CD4-positive, alpha-beta T cell (primary cell): ENCODE data around the gene IPO9. TPM values are rescaled to one million over a fixed set of nuclear protein-coding genes. Genes with fewer than 3 reads are reported as not detected.

ENCODE experiments used
- ATAC-seq: fragments of 200-7000 bp; cut with Tn5 transposase; one replicate; pipeline ENCODE4 v1.10.0; 2022; ENCODE audit warnings: mild to moderate bottlenecking; ENCODE audit not compliant: poor library complexity
- CTCF ChIA-PET: fragments of 350-600 bp; sonication (Branson Sonifier 250); formaldehyde crosslinking; loops from one replicate; lab custom pipeline; 2021; ENCODE audit warnings: antibody characterized with exemption, inconsistent platforms; lab: Charles Lee
- POLR2A ChIA-PET: fragments of 350-600 bp; sonication (Branson Sonifier 250); formaldehyde crosslinking; loops from one replicate; lab custom pipeline; 2021; ENCODE audit warnings: antibody characterized with exemption, inconsistent platforms; lab: Charles Lee
- DNase-seq, 14 experiments: peaks; one replicate each; pipeline ENCODE4 v3.0.0-alpha.2; 2013 to 2020; ENCODE audit warnings: mixed read lengths in 2 of 14
- H3K27ac ChIP-seq, 2 donors: one replicate each; pipeline versions ENCODE4 v1.5.1 to v1.7.0; 2013; ENCODE audit warnings: low read length in 2 of 2, low read depth in 1 of 2, mild to moderate bottlenecking in 1 of 2
- H3K27me3 ChIP-seq, 2 experiments: 1 replicate in 1 of 2; 2 replicates in 1 of 2; pipeline versions ENCODE4 v1.6.1 to v1.7.0; 2013; ENCODE audit warnings: low read length in 2 of 2, control low read depth in 1 of 2, mild to moderate bottlenecking in 1 of 2, moderate library complexity in 1 of 2; ENCODE audit not compliant: insufficient read depth in 2 of 2, control insufficient read depth in 1 of 2
- H3K36me3 ChIP-seq: one replicate; pipeline ENCODE4 v1.6.1; 2013; ENCODE audit warnings: low read length, control low read depth; ENCODE audit not compliant: insufficient read depth
- H3K4me1 ChIP-seq: one replicate; pipeline ENCODE4 v1.6.1; 2013; ENCODE audit warnings: low read length, control low read depth; ENCODE audit not compliant: insufficient read depth
- H3K4me3 ChIP-seq: one replicate; pipeline ENCODE4 v1.5.1; 2013; ENCODE audit warnings: mild to moderate bottlenecking, low read length, moderate library complexity
- H3K9me3 ChIP-seq, 2 experiments: 1 replicate in 1 of 2; 2 replicates in 1 of 2; pipeline versions ENCODE4 v1.6.1 to v1.7.0; 2013; ENCODE audit warnings: low read length in 2 of 2, mild to moderate bottlenecking in 2 of 2, control low read depth in 1 of 2, moderate library complexity in 1 of 2; ENCODE audit not compliant: control insufficient read depth in 1 of 2, insufficient read depth in 1 of 2
- H3K27ac Mint-ChIP-seq: one replicate; pipeline ENCODE4 v1.8.0; 2020; ENCODE audit warnings: mixed read lengths
- H3K27me3 Mint-ChIP-seq: one replicate; pipeline ENCODE4 v1.8.0; 2021; ENCODE audit warnings: mixed read lengths
- H3K36me3 Mint-ChIP-seq: one replicate; pipeline ENCODE4 v1.8.0; 2021; ENCODE audit warnings: low read depth, mixed read lengths
- H3K4me1 Mint-ChIP-seq: one replicate; pipeline ENCODE4 v1.8.0; 2021; ENCODE audit warnings: low read depth, mixed read lengths
- H3K4me3 Mint-ChIP-seq: one replicate; pipeline ENCODE4 v1.8.0; 2020; ENCODE audit warnings: mild to moderate bottlenecking, mixed read lengths
- H3K9me3 Mint-ChIP-seq: one replicate; pipeline ENCODE4 v1.8.0; 2020; ENCODE audit warnings: mixed read lengths
- intact Hi-C, 2 experiments: fragments of 100-400 bp; cut with DNase I in 1 of 2; cut with micrococcal nuclease in 1 of 2; formaldehyde crosslinking; loops; one replicate each; pipeline versions ENCODE4 v1.15.1 to v1.9.0; 2023 to 2025; cut with DNase I, micrococcal nuclease
- total RNA-seq, 174 experiments: library from RNA in 2 of 174; stranded (reverse) in 2 of 174; gene quantifications; one replicate each; pipeline ENCODE4 v1.2.3 and lab custom pipeline; 2021 to 2026
- TF ChIP-seq, protein P1 (sequence below): fragments of 200-600 bp; IDR thresholded peaks from one replicate; pipeline ENCODE4 v1.8.0; 2022; ENCODE audit warnings: antibody characterized with exemption, mild to moderate bottlenecking

The IPO9 gene
- total RNA-seq, 2 experiments from 2014 or later: 17.1 to 20.1 TPM

DNA sequence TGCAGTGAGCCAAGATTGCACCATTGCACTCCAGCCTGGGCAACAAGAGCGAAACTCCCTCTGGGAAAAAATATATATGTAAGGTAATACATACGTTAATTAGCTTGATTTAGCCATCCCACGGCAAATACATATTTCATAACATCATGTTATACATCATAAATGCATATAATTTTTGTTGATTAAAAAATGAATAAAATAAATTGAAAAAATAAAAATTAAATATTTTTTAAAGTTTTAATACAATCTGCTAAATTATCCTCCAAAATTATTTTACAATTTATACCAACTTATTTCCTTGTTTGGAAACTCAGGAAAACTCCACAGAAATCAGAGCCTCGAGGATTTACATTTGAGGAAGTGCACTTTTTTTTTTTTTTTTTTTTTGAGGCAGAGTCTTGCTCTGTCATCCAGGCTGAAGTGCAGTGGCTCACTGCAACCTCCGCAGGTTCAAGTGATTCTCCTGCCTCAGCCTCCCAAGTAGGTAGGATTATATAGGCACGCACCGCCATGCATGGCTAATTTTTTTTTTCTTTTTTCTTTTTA is 12.6 kb upstream of the IPO9 start:
- H3K4me3 Mint-ChIP-seq: no peak overlapping the region
- H3K4me3 ChIP-seq: no peak overlapping the region
- H3K9me3 Mint-ChIP-seq: no peaks in the 10 kb centered on the region
- TF ChIP-seq, protein P1, sequence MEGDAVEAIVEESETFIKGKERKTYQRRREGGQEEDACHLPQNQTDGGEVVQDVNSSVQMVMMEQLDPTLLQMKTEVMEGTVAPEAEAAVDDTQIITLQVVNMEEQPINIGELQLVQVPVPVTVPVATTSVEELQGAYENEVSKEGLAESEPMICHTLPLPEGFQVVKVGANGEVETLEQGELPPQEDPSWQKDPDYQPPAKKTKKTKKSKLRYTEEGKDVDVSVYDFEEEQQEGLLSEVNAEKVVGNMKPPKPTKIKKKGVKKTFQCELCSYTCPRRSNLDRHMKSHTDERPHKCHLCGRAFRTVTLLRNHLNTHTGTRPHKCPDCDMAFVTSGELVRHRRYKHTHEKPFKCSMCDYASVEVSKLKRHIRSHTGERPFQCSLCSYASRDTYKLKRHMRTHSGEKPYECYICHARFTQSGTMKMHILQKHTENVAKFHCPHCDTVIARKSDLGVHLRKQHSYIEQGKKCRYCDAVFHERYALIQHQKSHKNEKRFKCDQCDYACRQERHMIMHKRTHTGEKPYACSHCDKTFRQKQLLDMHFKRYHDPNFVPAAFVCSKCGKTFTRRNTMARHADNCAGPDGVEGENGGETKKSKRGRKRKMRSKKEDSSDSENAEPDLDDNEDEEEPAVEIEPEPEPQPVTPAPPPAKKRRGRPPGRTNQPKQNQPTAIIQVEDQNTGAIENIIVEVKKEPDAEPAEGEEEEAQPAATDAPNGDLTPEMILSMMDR: no peak
- no peaks in the 10 kb centered on the region for H3K4me1 Mint-ChIP-seq
- intact Hi-C loops: no loop called here
- ChIA-PET POLR2A (no interaction called here), CTCF (no interaction called here)
- no peak overlapping the region for H3K27ac Mint-ChIP-seq
- no peaks in the 10 kb centered on the region for H3K9me3 ChIP-seq
- no peak overlapping the region for H3K27ac ChIP-seq
- DNase-seq (no peak), ATAC-seq (no peak)
- H3K36me3 Mint-ChIP-seq: peaks cover 42% of the 10 kb centered on the region
- no peaks in the 10 kb centered on the region for H3K27me3 Mint-ChIP-seq
- no peaks in the 10 kb centered on the region for H3K36me3 ChIP-seq
- no peaks in the 10 kb centered on the region for H3K4me1 ChIP-seq
- no peaks in the 10 kb centered on the region for H3K27me3 ChIP-seq

DNA sequence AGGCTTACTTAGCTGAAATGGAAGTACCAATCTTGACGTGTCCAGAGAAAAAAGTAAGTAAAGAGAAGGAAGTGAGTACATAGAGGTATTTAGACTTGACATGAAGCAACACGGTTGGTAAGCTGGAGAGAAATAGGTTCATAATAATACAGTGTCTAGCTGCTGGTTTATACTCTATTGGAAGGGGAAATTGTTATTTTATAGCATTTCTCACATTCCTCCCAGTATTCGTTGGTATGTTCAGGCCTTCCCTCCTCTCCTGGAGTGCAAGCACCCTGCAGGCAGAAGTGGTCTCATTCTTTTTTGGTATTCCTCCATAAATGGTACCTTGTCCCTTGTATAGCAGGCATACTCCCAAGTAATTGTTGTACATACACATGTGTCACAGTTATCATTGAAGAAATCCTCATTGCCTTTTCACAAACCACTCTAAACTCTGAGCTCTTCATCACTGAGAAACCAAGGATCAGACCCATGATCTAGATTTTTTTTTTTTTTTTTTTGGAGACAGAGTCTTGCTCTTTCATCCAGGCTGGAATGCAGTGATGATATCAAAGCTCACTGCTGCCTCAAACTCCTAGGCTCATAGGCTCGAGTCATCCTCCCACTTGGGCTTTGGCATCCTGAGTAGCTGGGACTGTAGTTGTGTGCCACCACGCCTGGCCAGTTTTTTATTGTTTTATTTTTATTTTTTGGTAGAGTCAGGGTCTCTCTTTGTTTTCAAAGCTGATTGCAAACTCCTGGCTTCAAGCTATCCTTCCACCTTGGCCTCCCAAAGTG is 9.8 kb upstream of the IPO9 start:
- POLR2A ChIA-PET: no interaction called here

DNA sequence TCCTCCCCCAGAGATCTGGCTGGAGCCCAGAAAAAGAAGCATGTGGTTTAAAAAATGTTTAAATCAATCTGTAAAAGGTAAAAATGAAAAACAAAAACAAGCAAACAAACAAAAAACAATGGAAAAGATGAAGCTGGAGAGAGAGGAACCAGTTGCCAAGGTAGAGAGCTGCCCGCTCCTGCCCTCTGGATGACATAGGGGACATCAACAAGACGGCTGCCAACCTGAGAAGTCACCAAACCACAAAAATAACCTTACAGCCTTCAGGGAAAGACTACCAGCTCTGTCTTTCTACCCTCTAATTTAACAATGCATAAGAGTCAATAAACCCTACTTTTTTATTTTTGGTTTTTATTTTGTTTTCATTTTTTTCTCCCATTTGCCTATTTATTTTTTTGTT is 8.5 kb upstream of the IPO9 start:
- ChIA-PET CTCF (no interaction called here), POLR2A (no interaction called here)
- H3K27ac Mint-ChIP-seq: no peak overlapping the region

More for the DNA sequence above, 9.8 kb upstream of the IPO9 start:
- Histone ChIP-seq H3K36me3 (no peaks in the 10 kb centered on the region), H3K4me3 (no peak overlapping the region), H3K4me1 (no peaks in the 10 kb centered on the region), H3K27ac (no peak overlapping the region), H3K27me3 (no peaks in the 10 kb centered on the region), H3K9me3 (no peaks in the 10 kb centered on the region)
- no peak overlapping the region for H3K4me3 Mint-ChIP-seq
- TF ChIP-seq, protein P1: no peak
- no peak overlapping the region for H3K27ac Mint-ChIP-seq
- H3K27me3 Mint-ChIP-seq: no peaks in the 10 kb centered on the region
- intact Hi-C loops: no loop called here
- no peaks in the 10 kb centered on the region for H3K4me1 Mint-ChIP-seq
- DNase-seq (no peak), ATAC-seq (no peak)
- CTCF ChIA-PET: interaction anchor here (1.4 kb wide), 1 partner anchor 10 kb away, joined by 3 read pairs; the partner anchor contains the start of gene IPO9
- no peaks in the 10 kb centered on the region for H3K9me3 Mint-ChIP-seq
- peaks cover 35% of the 10 kb centered on the region for H3K36me3 Mint-ChIP-seq

More for the DNA sequence above, 8.5 kb upstream of the IPO9 start:
- H3K36me3 ChIP-seq: no peaks in the 10 kb centered on the region
- no peaks in the 10 kb centered on the region for H3K4me1 ChIP-seq
- intact Hi-C loops: loop anchor here in 1 of 2 experiments (10.0 kb wide), 1 partner anchor 524 kb away; the partner anchor contains the start of genes PPP1R12B and UBE2T
- H3K27me3 Mint-ChIP-seq: no peaks in the 10 kb centered on the region
- TF ChIP-seq, protein P1: no peak
- H3K27ac ChIP-seq: no peak overlapping the region
- H3K9me3 Mint-ChIP-seq: no peaks in the 10 kb centered on the region
- no peaks in the 10 kb centered on the region for H3K9me3 ChIP-seq
- no peak overlapping the region for H3K4me3 Mint-ChIP-seq
- H3K36me3 Mint-ChIP-seq: peaks cover 31% of the 10 kb centered on the region
- H3K27me3 ChIP-seq: no peaks in the 10 kb centered on the region
- no peaks in the 10 kb centered on the region for H3K4me1 Mint-ChIP-seq
- no peak overlapping the region for H3K4me3 ChIP-seq
- DNase-seq (no peak), ATAC-seq (no peak)
